GM19468 (cell line): ENCODE data around the gene B3GALT4.
"Not testable (repeated sequence)": the region's sequence is repeated elsewhere in the genome, so short reads cannot be mapped to it uniquely, and the experiment has no call there.

ENCODE experiments used
- ATAC-seq: cut with Tn5 transposase; IDR thresholded peaks from one replicate; pipeline ENCODE4 v1.9.1; 2021; ENCODE audit warnings: mild to moderate bottlenecking, moderate library complexity, moderate number of reproducible peaks; ENCODE audit not compliant: unreplicated experiment; ENCODE audit errors: extremely low read depth

The B3GALT4 gene

DNA sequence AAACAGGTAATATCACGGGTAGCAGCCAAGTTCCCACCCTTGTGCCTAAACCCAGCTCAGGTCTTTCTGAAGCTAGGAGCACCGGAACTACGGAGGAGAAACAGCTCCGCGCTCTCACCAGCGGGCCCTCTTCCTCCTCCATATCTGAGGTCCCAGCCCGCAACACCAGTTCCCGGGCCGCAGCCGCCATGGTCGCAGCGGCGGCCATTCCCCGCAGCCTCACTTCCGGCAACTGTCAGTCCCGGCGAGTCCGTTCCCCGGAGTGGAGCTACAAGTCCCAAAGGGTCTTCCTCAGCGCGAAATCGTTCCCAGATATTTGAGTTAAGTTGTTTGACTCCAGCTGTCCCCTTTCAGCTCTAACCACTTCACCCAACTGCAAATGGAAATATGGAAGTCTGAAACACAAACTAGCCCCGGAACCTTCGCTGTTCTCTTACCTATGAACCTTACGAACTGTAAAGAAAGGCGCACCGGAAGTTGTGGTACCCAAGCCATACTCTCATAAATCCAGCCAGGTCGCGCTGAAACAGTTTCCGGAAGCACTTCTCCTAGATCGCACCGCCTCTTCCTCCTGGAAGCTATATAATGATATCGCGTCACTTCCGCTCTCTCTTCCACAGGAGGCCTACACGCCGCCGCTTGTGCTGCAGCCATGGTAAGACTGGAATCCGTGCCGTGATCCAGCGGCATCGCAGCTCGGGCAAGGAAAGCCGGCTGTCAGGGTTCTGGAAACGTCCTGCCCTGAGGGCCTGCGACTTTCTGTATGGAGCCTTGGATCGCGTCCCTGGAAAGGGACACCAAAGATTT is 5.3 kb upstream of the B3GALT4 start, which contains the start of the genes RPS18 and VPS52:
Gene RPS18, plus strand, starts transcription at position 608 of the 807 bp plus-strand sequence. Its CDS starts 45 bp downstream, at position 653.
Gene VPS52, minus strand, starts transcription at position 409 of the 807 bp plus-strand sequence. Its CDS starts 201 bp downstream, at position 208.
- ATAC-seq: peak; percentile 33

- ATAC-seq: no peak
Measured at GRCh38 chr6:33272275-33273128, 4.4 kb upstream of the B3GALT4 start.

DNA sequence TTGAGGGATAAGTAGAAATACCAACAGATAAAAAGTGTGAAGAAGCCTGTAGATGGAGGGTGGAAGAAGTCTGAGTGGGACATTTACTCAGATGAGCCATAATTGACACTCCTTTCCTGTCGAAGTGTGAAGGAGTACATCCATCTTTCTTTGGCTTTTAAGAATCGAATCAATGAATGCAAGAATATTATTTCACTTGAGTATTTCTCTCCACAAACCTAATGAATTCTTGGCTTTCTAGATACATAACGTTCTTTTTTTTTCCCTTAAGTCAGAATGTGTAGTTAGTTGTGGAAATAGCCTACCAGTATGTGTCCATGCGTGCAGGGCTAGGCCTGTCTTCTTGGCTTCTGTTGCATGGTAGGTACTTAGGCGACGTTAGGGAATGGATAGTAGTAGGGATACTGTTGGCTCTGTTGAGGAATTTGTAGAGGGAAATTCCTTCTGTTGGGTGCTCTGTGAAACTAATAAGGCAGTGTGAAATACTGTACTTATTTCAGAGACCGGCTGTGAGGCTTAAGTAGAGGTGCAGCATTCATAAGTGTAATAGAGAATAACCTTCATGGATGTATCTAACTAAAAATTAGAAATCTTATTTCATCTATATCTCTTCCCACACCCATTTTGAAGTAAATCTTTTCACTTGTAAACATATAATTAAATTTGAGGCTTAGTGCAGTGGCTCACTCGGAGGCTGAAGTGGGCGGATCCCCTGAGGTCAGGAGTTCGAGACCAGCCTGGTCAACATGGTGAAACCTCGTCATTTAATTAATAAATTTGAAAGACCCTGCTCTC is 3.6 kb upstream of the B3GALT4 start:
- no peak for ATAC-seq

DNA sequence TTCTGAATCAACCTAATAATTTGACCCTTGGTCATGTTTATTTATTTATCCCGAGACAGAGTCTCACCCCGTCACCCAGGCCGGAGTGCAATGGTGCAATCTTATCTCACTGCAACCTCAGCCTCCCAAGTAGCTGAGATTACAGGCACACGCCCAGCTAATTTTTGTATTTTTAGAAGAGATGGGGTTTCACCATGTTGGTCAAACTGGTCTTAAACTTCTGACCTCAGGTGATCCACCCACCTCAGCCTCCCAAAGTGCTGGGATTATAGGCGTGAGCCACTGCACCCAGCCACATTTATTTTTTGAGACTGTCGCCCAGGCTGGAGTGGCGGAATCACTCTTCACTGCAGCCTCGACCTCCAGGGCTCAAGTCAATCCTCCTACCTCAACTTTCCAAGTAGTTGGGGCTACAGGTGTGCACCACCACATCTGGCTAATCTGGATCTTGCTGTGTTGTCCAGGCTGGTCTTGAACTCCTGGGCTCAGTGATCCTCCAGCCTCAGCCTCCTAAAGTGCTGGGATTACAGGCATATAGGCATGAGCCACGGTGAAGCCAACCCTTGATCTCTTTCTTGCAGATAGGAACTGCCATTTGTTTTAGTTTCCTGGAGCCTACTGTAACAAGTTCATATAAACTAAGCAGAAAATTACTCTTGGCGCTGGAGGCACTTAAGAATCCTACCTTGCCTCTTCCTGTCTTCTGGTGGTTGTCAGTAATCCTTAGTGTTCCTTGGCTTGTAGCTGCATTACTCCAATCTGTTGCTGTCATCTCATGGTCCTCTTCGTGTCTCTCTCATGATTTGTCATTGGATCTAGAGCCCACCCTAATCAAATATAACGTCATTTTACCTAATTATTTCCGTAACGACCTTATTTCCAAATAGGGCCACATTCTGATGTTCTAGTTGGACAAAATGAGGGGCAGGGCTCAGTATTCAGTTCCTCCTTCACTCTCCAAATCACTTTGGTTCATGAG is 2.7 kb upstream of the B3GALT4 start:
- ATAC-seq: no peak

- not testable (repeated sequence) for ATAC-seq
Measured at GRCh38 chr6:33275795-33276580, 935 bp upstream of the B3GALT4 start.

DNA sequence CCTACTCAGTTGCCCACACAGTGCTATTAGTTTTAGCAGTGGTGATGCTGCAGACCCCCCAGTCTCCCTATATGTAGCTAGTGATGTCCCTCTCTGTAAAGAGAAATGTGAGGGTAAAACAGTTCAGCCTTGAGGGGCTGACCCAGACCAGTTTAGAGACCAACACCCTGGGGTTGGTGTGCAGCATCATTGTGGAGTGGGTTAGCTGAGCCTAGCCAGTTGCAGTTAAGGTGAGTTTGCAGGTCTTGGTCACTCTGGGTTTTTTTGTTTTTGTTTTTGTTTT is 401 bp upstream of the B3GALT4 start:
- no peak for ATAC-seq

GRCh38 chr6:33277663-33278391 is 904 bp downstream of the B3GALT4 start:
- ATAC-seq: no peak

DNA sequence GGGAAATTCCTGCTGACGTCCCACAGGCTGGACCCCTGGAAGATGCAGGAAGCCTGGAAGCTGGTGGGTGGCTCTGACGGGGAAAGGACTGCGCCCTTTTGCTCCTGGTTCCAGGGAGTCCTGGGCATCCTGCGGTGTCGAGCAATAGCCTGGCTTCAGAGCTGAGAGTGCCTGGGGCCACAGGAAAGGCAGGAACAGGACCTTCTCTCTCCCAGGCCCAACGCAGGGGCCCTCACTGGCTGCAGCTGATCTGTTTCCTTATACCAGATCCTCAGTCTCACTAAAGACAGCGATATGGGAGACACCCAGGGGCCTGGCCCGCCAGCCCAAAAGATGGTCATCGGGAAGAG is 1.4 kb downstream of the B3GALT4 start:
- ATAC-seq: no peak

DNA sequence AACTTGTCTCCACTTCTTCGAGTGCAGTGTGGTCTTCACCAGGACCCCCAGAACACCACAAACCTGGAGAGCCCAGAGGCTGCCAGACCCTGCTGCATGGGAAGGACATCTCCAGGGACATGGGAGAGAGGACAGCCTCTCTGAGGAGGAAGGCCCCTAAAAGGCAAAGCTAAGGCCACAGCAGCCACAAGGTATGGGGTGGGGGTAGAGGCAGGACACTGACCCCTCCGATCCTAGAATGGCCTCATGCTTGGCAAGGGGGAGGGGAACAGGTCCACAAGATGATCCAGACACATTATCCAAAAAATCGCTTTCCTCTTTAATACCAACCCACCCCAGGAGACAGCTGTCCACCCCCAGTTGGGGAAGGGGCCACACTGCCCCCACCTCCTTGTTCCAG is 1.9 kb downstream of the B3GALT4 start:
- ATAC-seq: no peak

DNA sequence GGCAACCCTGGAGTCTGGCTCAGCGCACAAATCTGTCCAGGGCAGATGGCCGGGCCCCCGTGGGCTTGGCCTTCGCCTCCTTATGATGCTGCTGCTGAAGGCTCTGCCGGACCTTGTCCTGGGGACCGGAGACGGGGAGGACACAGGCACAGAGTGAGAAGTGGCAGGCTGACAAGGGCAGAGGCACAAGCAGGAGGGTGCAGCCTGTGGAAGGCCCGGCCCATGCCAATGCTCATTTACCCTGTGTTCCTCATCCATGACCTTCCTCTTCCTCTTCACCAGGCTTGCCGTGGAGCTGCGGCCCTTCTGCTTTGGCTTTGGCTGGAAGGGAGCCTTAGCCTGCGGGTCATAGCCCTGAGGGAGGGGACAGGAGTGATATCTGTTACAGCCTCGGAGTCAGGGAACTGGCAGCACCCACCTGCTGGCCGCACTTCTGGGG is 2.4 kb downstream of the B3GALT4 start:
- no peak for ATAC-seq

DNA sequence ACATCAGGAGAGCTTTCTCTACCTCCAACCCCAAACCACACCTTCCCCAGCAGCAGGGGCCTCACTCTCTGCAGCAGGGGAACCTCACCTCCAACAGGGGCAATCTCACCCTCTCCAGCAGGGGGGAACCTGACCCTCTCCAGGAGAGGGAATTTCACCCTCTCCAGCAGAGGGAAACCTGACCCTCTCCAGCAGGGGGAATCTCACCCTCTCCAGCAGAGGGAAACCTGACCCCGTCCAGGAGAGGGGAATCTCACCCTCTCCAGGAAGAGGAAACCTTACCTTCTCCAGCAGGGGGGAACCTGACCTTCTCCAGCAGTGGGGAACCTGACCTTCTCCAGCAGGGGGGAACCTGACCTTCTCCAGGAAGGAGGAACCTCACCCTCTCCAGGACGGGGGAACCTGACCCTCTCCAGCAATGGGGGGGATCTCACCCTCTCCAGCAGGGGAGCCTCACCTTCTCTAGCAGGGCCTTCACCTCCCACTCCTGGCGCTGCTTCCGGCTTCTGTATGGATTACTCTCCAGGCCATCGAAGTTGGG is 3.1 kb downstream of the B3GALT4 start:
- no peak for ATAC-seq

GRCh38 chr6:33280539-33280938 is 3.6 kb downstream of the B3GALT4 start:
- ATAC-seq: no peak

GRCh38 chr6:33285214-33285613 is 8.3 kb downstream of the B3GALT4 start:
- not testable (repeated sequence) for ATAC-seq

DNA sequence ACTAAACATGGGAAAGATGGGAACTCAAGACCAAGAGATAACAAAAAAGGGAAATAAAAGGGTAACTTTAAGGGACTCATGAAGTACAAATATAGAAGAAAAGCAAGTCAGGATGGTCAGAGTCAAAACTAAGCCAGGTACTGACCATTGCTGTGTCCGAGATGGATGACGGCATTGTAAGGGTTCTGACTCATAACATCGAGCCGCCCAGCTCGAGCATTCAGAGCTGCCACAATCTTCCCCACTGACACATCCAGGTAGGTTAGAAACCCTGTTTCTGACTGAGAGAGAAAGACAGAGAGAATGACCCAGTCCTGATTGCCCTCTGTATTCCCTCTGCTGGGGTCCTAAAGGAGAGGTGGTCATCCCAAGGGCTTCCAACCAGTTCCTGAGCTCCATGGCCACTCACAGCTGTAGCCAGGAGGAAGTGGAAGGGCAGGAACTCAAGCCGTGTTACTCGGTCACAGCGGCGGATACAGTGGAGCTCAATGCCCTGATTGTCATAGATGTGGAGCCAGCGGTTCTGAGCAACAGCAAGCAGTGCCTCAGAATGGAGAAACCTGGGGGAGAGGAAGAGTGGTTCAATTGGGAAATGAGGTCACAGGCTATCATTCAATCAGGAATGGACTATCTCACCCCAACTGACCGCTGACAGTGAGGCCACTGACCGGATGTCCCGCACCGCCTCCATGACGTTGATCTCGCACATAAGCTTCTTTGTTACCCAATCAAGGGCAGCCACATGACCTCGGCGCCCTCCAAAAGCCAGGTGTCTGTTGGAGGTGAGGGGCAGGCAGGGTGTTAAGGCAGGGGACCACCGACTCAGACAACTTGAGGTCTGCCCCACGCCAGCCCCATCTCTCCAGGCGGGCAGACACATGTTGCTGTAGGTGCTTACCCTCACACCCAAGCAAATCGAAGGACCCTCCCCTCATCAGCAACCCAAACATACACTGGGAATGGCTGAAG is 10.3 kb downstream of the B3GALT4 start:
- no peak for ATAC-seq

GRCh38 chr6:33288141-33288920 is 11.4 kb downstream of the B3GALT4 start:
- ATAC-seq: no peak
